Superior temporal gyrus (tissue), 1 donor: ENCODE measurements around the gene HDHD3.

ENCODE experiments used
- DNase-seq: peaks from one replicate; pipeline ENCODE4 v3.0.0-alpha.2; 2016; ENCODE audit errors: extremely low spot score

HDHD3 gene

GRCh38 chr9:113331780-113332179 lies 45.0 kb downstream of the HDHD3 start:
- DNase-seq, result no peak

- DNase-seq, result no peak
These were observed 48.6 kb downstream of the HDHD3 start for GRCh38 chr9:113328045-113328782.

- no peak for DNase-seq
These were observed 50.6 kb downstream of the HDHD3 start for GRCh38 chr9:113326230-113326629.
